HS-5 (cell line): ENCODE results near the gene FSIP2.
"Not testable (repeated sequence)": the region's sequence is repeated elsewhere in the genome, so short reads cannot be mapped to it uniquely, and the experiment has no call there.

Experiments used
- DNase-seq: peaks from one replicate; pipeline ENCODE4 v3.0.0-alpha.2; 2012; ENCODE audit warnings: low read depth

Gene FSIP2

GRCh38 chr2:185802926-185803325 lies 64.3 kb downstream of the FSIP2 start:
- no peak for DNase-seq

GRCh38 chr2:185806783-185807182 lies 68.2 kb downstream of the FSIP2 start:
- DNase-seq: no peak

DNA sequence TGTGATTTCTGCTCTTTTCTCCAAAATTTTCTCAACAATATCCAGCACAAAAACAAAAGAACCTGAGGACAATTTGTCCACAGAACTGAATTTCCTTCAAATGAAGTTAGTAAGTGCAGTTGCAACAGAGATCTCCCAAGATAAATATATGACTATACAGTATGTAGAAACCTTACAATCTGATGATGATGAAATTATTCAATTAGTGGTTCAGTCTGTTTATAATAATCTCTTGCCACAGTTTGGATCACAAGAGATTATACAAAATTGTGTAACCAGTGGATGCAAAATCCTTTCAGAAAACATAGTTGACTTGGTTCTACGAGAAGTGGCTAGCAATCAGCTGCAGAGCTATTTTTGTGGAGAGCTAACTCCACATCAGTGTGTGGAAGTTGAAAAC lies 68.7 kb downstream of the FSIP2 start:
- no peak for DNase-seq

- no peak for DNase-seq
Measured at GRCh38 chr2:185811580-185811979, 73.0 kb downstream of the FSIP2 start.

DNA sequence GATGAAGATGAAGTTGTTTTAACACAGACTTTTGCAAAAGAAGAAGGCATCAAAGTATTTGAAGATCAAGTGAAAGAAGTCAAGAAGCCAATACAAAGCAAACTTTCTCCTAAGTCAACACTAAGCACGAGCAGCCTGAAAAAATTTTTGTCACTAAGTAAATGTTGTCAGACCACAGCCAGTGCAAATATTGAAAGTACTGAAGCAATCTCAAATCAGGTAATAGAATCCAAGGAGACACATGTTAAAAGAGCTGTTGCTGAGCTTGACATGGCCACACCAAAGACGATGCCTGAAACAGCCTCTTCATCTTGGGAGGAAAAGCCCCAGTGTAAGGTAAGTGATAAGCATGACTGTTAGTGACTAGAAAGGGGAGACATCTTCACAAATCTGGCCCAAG lies 75.1 kb downstream of the FSIP2 start:
- no peak for DNase-seq

DNA sequence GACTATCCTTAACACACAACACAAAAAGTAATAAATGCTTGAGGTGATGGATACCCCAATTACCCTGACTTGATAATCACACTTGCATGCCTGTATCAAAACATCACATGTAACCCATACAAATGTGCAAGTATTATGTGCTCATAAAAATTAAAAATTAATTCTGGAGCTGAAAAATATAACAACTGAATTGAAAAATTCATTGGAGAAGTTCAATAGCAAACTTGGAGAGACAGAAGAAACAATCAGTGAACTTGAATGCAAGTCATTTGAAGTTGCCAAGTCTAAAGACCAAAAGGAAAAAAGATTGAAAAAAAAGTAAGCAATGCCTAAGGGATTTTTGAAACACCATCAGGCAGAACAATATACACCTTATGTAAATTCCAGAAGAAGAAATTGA lies 79.4 kb downstream of the FSIP2 start:
- DNase-seq: no peak

GRCh38 chr2:185821467-185821866 lies 82.9 kb downstream of the FSIP2 start:
- no peak for DNase-seq

DNA sequence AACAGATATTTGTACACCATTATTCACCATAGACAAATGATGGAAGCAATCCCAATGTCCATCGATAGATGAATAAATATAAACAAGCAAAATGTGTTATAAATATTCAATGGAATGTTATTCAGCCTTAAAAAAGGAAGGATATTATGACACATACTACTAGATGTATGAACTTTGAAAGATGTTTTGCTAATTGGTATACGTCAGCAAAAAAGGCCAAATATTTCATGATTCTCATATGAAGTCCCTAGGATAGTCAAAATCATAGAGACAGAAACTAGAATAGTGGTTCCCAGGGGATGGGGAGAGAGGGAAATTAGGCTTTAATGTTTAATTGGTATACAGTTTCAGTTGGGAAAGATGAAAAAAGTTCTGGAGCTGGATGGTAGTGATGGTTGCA lies 85.2 kb downstream of the FSIP2 start:
- no peak for DNase-seq

DNA sequence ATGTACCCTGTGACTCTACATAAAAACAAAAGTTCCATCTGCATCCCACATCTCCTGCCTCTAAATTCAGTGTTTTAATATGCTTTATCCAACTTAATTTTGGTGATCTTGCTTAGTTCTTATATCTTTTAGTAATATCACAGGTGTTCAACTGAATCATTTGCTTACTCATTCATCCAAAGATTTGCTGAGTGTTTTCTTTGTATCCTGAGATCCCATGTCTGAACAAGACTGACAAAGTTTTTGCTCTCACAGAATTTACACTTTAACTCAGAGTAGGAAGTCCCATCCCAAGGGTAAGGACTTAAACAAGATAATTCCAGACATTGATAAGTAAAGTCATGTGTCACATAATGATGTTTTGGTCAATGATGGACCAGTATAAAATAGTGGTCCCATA lies 87.0 kb downstream of the FSIP2 start:
- no peak for DNase-seq

DNA sequence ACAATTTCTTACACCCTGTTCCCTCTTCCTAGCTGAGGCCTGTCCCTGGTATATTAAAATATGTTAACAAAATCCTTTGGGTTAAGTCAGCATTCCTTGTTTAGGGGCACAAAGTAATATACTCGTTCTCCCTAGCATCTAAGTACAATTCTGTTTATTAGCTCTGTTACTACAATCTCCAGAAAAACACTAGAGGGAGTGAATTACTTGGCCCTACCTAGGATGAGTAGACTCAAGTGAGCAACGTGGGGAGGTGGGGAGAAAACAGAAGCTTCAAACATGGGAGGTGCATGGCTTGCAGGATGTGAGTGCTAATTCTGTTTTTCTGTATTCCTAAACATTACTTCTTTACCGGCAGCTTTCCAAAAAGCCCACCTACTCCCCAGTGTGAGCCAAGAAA lies 89.7 kb downstream of the FSIP2 start:
- DNase-seq: no peak

DNA sequence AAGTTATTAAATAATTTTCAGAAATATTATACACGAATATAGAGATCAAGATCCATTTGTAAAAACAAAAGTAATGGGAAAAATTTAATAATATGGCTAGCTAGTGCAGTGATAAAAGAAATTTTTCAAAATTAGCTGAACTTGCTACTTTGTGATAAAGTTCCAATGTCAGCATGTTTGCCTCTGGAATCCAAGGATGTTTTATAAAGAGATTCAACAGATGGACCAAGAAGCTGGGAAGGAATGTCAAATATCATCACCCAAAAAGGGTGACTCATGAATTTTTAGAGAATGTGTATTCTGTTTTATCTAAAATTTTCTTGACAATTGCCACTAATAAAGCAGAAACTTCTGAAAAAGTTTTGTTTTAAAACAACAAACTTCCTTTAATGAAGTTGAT lies 95.3 kb downstream of the FSIP2 start:
- DNase-seq: peak; percentile 5

DNA sequence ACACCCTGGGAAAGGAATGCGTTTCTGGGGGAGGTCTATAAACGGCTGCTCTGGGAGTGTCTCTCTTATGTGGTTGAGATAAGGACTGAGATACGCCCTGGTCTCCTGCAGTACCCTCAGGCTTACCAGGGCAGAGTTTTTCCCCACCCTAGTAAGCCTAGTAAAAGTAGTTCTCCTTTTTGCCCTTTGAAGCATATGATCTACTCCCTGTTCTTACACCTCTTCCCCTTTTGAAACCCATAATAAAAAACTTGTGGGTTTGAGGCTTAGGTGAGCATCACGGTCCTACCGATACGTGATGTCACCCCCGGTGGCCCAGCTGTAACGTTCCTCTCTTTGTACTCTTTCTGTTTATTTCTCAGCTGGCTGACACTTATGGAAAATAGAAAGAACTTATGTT lies 97.4 kb downstream of the FSIP2 start:
- no peak for DNase-seq

DNA sequence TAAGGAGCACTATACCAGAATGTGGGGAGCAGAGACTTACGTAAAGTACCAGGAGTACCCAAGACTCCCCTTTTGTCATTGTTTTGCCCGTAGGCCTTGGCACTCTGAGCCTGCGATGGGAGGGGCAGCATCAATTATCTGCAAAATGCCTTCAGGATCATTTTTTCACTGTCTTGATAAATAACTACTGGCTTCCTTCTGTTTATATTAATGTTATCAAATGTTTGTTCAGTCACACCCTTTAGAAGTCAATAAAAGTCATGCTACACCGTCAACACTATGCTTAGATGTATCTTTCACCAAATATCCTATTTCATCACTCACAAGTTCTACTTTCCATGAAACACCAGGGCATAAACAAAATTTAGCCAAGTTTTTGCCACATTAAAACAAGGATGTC lies 116.3 kb downstream of the FSIP2 start:
- no peak for DNase-seq

- DNase-seq: peak; percentile 5
Measured at GRCh38 chr2:185857691-185858090, 119.1 kb downstream of the FSIP2 start.

GRCh38 chr2:185859506-185859905 lies 120.9 kb downstream of the FSIP2 start:
- DNase-seq: no peak

DNA sequence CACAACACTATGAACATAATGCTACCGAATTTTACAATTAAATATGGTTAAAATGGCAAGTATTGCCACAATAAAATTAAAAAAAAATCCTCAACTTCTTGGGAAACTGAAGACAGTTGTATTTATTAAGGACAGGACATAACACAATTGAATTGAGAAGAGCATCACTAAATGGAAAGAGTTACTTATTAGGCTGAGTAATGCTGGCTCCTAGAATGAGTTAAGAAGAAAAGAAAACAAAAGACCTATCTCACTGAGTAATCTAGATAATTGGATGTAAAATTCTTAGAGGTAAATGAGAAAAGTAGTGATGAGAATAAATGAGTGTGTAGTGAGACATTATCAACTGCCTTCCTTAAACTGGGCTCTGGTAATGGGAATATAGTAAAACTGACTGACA lies 121.7 kb downstream of the FSIP2 start:
- DNase-seq: no peak

GRCh38 chr2:185862657-185863398 lies 124.2 kb downstream of the FSIP2 start:
- DNase-seq: no peak

- not testable (repeated sequence) for DNase-seq
Measured at GRCh38 chr2:185864468-185865260, 126.1 kb downstream of the FSIP2 start.

DNA sequence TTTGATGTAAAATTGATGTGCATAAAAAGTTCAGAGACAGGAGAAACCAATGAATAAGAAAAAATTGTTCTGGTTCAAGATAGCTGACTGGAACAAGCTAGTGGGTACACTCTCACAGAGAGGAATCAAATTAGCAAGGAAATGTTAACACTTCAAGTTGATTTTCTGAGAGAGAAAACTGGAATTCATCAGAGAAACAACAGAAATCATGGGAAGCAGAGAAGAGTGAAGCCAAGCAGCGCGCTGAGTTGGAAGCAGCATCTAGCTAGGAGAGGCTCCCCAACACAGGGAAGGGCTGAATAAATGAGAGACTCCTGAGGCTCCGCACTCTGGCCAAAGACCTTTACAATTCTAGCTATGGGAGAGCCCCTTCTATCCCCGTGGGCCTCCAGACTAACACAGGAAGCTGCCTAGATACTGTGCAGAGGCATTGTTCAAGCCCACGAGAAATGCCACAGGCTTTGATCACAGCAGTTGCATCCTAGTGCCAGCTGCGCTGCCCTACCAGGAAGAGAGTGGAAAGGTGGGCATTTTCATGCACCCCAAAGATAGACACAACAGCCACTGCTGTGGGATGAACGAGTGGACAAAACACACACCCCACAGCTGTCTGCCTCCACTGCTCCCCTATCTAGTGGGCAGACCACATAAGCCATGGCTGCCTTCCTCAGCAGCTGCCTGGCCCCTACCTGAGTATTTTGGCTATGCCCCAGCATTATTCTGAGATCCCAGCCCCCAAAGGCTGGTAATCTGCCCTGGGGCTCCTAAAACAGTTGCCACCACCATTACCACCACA lies 136.7 kb downstream of the FSIP2 start:
- no peak for DNase-seq

DNA sequence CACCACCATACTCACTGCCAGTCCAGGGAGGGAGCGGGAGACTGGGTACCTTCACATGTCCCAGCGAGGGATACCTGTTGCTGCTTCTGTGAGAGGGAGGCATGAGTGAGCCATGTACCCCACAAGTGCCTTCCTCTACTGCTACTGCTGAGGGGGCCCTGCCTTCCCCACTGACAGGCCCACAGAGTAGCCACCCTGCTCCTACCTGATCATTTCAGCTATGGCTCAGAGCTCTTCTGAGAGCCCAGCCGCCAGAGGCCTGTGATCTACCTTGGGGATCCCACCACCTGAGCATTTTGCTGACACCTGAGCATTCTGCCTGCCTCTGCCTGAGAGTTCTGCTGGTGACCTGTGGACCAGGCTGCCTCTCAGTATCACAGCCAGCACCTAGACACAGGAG lies 137.6 kb downstream of the FSIP2 start:
- no peak for DNase-seq

GRCh38 chr2:185880396-185880795 lies 141.8 kb downstream of the FSIP2 start:
- no peak for DNase-seq
